CD4-positive, alpha-beta T cell treated with Interleukin-10 for 1 hour (primary cell): ENCODE data around the gene PRTFDC1.
"Not testable (repeated sequence)": the region's sequence is repeated elsewhere in the genome, so short reads cannot be mapped to it uniquely, and the experiment has no call there.

Source experiments
- DNase-seq: peaks from one replicate; pipeline ENCODE4 v3.0.0-alpha.2; 2020

PRTFDC1 gene

GRCh38 chr10:24929056-24929544, 23.3 kb downstream of the PRTFDC1 start:
- no peak for DNase-seq

- DNase-seq = no peak
Observed at GRCh38 chr10:24928163-24928562, 24.2 kb downstream of the PRTFDC1 start.

GRCh38 chr10:24926557-24926956, 25.8 kb downstream of the PRTFDC1 start:
- no peak for DNase-seq

- DNase-seq = no peak
Observed at GRCh38 chr10:24925799-24926198, 26.6 kb downstream of the PRTFDC1 start.

- not testable (repeated sequence) for DNase-seq
Observed at GRCh38 chr10:24924483-24924882, 27.9 kb downstream of the PRTFDC1 start.

- not testable (repeated sequence) for DNase-seq
Observed at GRCh38 chr10:24922222-24922868, 30.1 kb downstream of the PRTFDC1 start.

- DNase-seq = no peak
Observed at GRCh38 chr10:24920907-24921881, 31.2 kb downstream of the PRTFDC1 start.

- not testable (repeated sequence) for DNase-seq
Observed at GRCh38 chr10:24920192-24920591, 32.2 kb downstream of the PRTFDC1 start.

- not testable (repeated sequence) for DNase-seq
Observed at GRCh38 chr10:24919629-24920028, 32.8 kb downstream of the PRTFDC1 start.

GRCh38 chr10:24917979-24918378, 34.4 kb downstream of the PRTFDC1 start:
- no peak for DNase-seq

GRCh38 chr10:24917493-24917892, 34.9 kb downstream of the PRTFDC1 start:
- DNase-seq = no peak

GRCh38 chr10:24916365-24916764, 36.0 kb downstream of the PRTFDC1 start:
- no peak for DNase-seq

GRCh38 chr10:24915304-24915703, 37.1 kb downstream of the PRTFDC1 start:
- no peak for DNase-seq

GRCh38 chr10:24914148-24914547, 38.3 kb downstream of the PRTFDC1 start:
- no peak for DNase-seq

- peak; percentile 29 for DNase-seq
Observed at GRCh38 chr10:24912215-24912614, 40.2 kb downstream of the PRTFDC1 start.

GRCh38 chr10:24911029-24911428, 41.4 kb downstream of the PRTFDC1 start:
- no peak for DNase-seq

- DNase-seq = no peak
Observed at GRCh38 chr10:24910574-24910973, 41.8 kb downstream of the PRTFDC1 start.

- no peak for DNase-seq
Observed at GRCh38 chr10:24908793-24909423, 43.5 kb downstream of the PRTFDC1 start.

GRCh38 chr10:24907956-24908355, 44.5 kb downstream of the PRTFDC1 start:
- DNase-seq = no peak

GRCh38 chr10:24906372-24906771, 46.0 kb downstream of the PRTFDC1 start:
- no peak for DNase-seq

- no peak for DNase-seq
Observed at GRCh38 chr10:24904824-24905223, 47.6 kb downstream of the PRTFDC1 start.

- DNase-seq = no peak
Observed at GRCh38 chr10:24902400-24902728, 50.0 kb downstream of the PRTFDC1 start.

GRCh38 chr10:24901686-24902399, 50.6 kb downstream of the PRTFDC1 start:
- no peak for DNase-seq
